ENCODE measurements around the gene TAGAP.

DNA sequence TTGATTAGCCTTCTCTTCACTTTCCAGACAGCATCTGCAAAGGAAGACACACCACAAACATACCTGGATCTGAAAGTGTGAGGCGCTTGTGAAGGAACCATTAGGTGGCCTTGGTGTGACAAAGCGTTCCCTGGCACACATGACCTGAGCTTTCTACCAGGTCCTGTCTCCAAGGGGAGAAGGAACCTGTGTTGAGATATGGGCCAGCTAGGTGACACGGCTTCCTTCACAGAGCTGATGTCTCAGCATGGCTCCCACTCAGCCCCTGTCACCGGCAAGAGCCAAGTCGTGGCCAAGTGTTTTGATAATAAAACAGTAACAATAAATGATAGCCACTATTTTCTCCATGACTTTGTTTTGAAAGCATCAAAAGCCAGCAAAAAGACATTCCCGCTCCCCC is 20.3 kb upstream of the TAGAP start:
- TF ChIP-seq, protein P1, sequence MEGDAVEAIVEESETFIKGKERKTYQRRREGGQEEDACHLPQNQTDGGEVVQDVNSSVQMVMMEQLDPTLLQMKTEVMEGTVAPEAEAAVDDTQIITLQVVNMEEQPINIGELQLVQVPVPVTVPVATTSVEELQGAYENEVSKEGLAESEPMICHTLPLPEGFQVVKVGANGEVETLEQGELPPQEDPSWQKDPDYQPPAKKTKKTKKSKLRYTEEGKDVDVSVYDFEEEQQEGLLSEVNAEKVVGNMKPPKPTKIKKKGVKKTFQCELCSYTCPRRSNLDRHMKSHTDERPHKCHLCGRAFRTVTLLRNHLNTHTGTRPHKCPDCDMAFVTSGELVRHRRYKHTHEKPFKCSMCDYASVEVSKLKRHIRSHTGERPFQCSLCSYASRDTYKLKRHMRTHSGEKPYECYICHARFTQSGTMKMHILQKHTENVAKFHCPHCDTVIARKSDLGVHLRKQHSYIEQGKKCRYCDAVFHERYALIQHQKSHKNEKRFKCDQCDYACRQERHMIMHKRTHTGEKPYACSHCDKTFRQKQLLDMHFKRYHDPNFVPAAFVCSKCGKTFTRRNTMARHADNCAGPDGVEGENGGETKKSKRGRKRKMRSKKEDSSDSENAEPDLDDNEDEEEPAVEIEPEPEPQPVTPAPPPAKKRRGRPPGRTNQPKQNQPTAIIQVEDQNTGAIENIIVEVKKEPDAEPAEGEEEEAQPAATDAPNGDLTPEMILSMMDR (IDR thresholded peaks at IDR 0.05): no peak
- no peak for TF ChIP-seq POLR2AphosphoS5 (IDR thresholded peaks at IDR 0.05)
- TF ChIP-seq POLR2A (IDR thresholded peaks at IDR 0.05): no peak

Data from stomach (tissue), 4 donors.